ENCODE measurements around the gene LSM8. TPM values are rescaled to one million over a fixed set of nuclear protein-coding genes. Genes with fewer than 3 reads are reported as not detected.

The LSM8 gene
- total and polyA plus RNA-seq, 2 of the 8 experiments (the other 6 are each of a cell fraction or from before 2014, with no cell fraction given) = 36.9 to 51.0 TPM

GRCh38 chr7:118185163-118185860 lies 1.3 kb downstream of the LSM8 start:
- Histone ChIP-seq H3K4ac (replicated peaks; ENCODE audit: insufficient read length, low read depth, low read length) (no peak overlapping the region), H2BK15ac (ENCODE audit: low read length) (no peak overlapping the region), H3K14ac (ENCODE audit: insufficient read length) (no peak overlapping the region), H3K9me3 (ENCODE audit: insufficient read depth in 2 of 2, low read depth in 1 of 2, low read length in 1 of 2) (no peaks in the 10 kb centered on the region), H2AFZ (ENCODE audit: low read length) (no peak overlapping the region), H3K56ac (replicated peaks; ENCODE audit: insufficient read length, low read depth, low read length) (no peak overlapping the region), H4K5ac (ENCODE audit: insufficient read length, low read depth, low read length) (no peak overlapping the region), H3K23ac (ENCODE audit: insufficient read length) (no peak overlapping the region), H3K18ac (ENCODE audit: extremely low read depth, low read length) (no peak overlapping the region), H3K27me3 (replicated peaks in 1 of 4; ENCODE audit: control insufficient read depth in 3 of 4, extremely low read depth in 1 of 4, insufficient read depth in 3 of 4, low read length in 3 of 4) (no peaks in the 10 kb centered on the region), H3K79me1 (ENCODE audit: low read depth, low read length) (no peaks in the 10 kb centered on the region), H2BK12ac (ENCODE audit: low read depth, low read length) (no peak overlapping the region), H3K9ac (replicated peaks in 1 of 4; ENCODE audit: extremely low read depth in 1 of 4, low read depth in 3 of 4, low read length in 3 of 4) (no peak overlapping the region), H4K91ac (replicated peaks; ENCODE audit: insufficient read length, low read length) (no peak overlapping the region), H3K4me3 (ENCODE audit: extremely low read depth in 1 of 4, insufficient read depth in 2 of 4, low read depth in 3 of 4, low read length in 4 of 4) (peak overlapping the region; percentile 85 to 96 (median 92); a peak in 7 of 8 replicates), H4K20me1 (replicated peaks in 1 of 2; ENCODE audit: control insufficient read depth in 1 of 2, insufficient read depth in 2 of 2, low read length in 2 of 2) (no peaks in the 10 kb centered on the region), H2AK5ac (ENCODE audit: low read depth, low read length) (no peak overlapping the region), H2BK120ac (replicated peaks; ENCODE audit: low read depth, low read length) (no peak overlapping the region), H3K23me2 (ENCODE audit: low read depth, low read length) (peaks cover 2% of the 10 kb centered on the region; the same call in 1 of the 2 replicates), H3K36me3 (ENCODE audit: control insufficient read depth in 2 of 4, insufficient read depth in 4 of 4, low read length in 3 of 4) (peaks cover 2 to 30% (median 19%) of the 10 kb centered on the region in 4 experiments; a peak in 6 of 8 replicates), H4K8ac (ENCODE audit: extremely low read depth, insufficient read depth, low read length) (no peak overlapping the region), H2BK20ac (ENCODE audit: low read length) (no peak overlapping the region), H2BK5ac (ENCODE audit: low read depth, low read length) (no peak overlapping the region), H3K4me1 (replicated peaks in 1 of 4; ENCODE audit: control insufficient read depth in 3 of 4, insufficient read depth in 4 of 4, low read length in 3 of 4) (peaks cover 0 to 3% (median 0%) of the 10 kb centered on the region in 4 experiments; a peak in 1 of 7 replicates), H3K4me2 (ENCODE audit: insufficient read depth in 1 of 2, low read depth in 2 of 2, low read length in 2 of 2) (peak overlapping the region; percentile 85 to 92), H3K27ac (ENCODE audit: low read depth, low read length) (no peak overlapping the region), H3K79me2 (ENCODE audit: control insufficient read depth in 1 of 2, insufficient read depth in 2 of 2, low read length in 2 of 2) (peaks cover 6 to 44% of the 10 kb centered on the region in 2 experiments; a peak in 3 of 4 replicates)
- DNase-seq (ENCODE audit: low read depth in 1 of 2, low spot score in 2 of 2) (no peak), FAIRE-seq (no peak)
- ChIA-PET POLR2A (ENCODE audit: partially characterized antibody) (interaction anchor here (1.2 to 1.9 kb wide), 2 partner anchors 10 to 11 kb away, joined by 5 read pairs; no protein-coding TSS in a partner anchor), CTCF (ENCODE audit: partially characterized antibody) (interaction anchor here (2.0 kb wide), 1 partner anchor 10 kb away, joined by 6 read pairs; no protein-coding TSS in a partner anchor)
- WGBS, 2 experiments (ENCODE audit: extremely low coverage in 1 of 2, insufficient coverage in 1 of 2, insufficient read length in 1 of 2, insufficient replicate concordance in 2 of 2, low coverage in 1 of 2, low lambda C conversion rate in 2 of 2, missing lambda C conversion rate in 1 of 2) = 87% methylated on average over 6 of the region's 6 CpGs; no CpG with 5 or more reads in 1 of the 2 experiments
- TF ChIP-seq E2F6 (IDR thresholded peaks at IDR 0.05) (no peak), CTBP2 (IDR thresholded peaks at IDR 0.05; ENCODE audit: borderline replicate concordance, insufficient read depth, insufficient read length, low read length) (no peak), KDM1A (IDR thresholded peaks at IDR 0.05; ENCODE audit: borderline replicate concordance, low read length) (no peak), EP300 (IDR thresholded peaks at IDR 0.05; ENCODE audit: borderline replicate concordance in 1 of 2, low read depth in 2 of 2, low read length in 2 of 2) (no peak), SAP30 (IDR thresholded peaks at IDR 0.05; ENCODE audit: insufficient read depth, insufficient replicate concordance, low read length) (no peak), CEBPB (IDR thresholded peaks at IDR 0.05; ENCODE audit: low read depth, low read length) (no peak), BRCA1 (IDR thresholded peaks at IDR 0.05; ENCODE audit: low read depth, low read length) (no peak), NANOG (IDR thresholded peaks at IDR 0.05; ENCODE audit: insufficient read depth, low read depth, low read length, poor library complexity, severe bottlenecking) (no peak), SIX5 (IDR thresholded peaks at IDR 0.05; ENCODE audit: low read depth, low read length) (no peak), TAF7 (optimal IDR thresholded peaks at IDR 0.05; ENCODE audit: borderline replicate concordance, low read depth, low read length) (no peak), TBP (IDR thresholded peaks at IDR 0.05; ENCODE audit: low read depth, low read length) (no peak)

Measured in H1 (cell line).